ENCODE data around the gene ELSPBP1. TPM values are rescaled to one million over a fixed set of nuclear protein-coding genes. Genes with fewer than 3 reads are reported as not detected.

The ELSPBP1 gene
- total and polyA plus RNA-seq, 4 donors, result not detected

- no peak for TF ChIP-seq ATF3 (IDR thresholded peaks at IDR 0.05)
- TF ChIP-seq ZBTB33 (IDR thresholded peaks at IDR 0.05), result no peak
- no peak for TF ChIP-seq NR2F2 (IDR thresholded peaks at IDR 0.05)
- no peak for TF ChIP-seq RAD21 (IDR thresholded peaks at IDR 0.05)
- no peak for TF ChIP-seq FOXA2 (IDR thresholded peaks at IDR 0.05)
- no peak overlapping the region for H3K4me3 ChIP-seq (ENCODE audit: low read depth in 1 of 3, low read length in 3 of 3)
- 74% methylated on average over 6 of the region's 6 CpGs for WGBS
- no peaks in the 10 kb centered on the region for H3K36me3 ChIP-seq (ENCODE audit: control insufficient read depth in 4 of 4, insufficient read depth in 3 of 4, low read depth in 1 of 4, low read length in 3 of 4)
- H3K27me3 ChIP-seq (ENCODE audit: control insufficient read depth in 4 of 4, insufficient read depth in 4 of 4, low read length in 3 of 4), result peaks cover 0 to 2% (median 0%) of the 10 kb centered on the region in 4 donors
- DNase-seq (ENCODE audit: low spot score), result no peak
- no peak overlapping the region for H3K9ac ChIP-seq (ENCODE audit: low read depth in 1 of 2, low read length in 2 of 2)
- H3K4me1 ChIP-seq (ENCODE audit: control insufficient read depth in 4 of 4, insufficient read depth in 4 of 4, low read length in 3 of 4), result no peaks in the 10 kb centered on the region
- no peak overlapping the region for H3K27ac ChIP-seq (ENCODE audit: low read depth in 1 of 2, low read length in 2 of 2)
- H3K9me3 ChIP-seq (ENCODE audit: control insufficient read depth in 4 of 4, low read length in 3 of 4), result peaks cover 0 to 9% (median 0%) of the 10 kb centered on the region in 4 donors
Observed at GRCh38 chr19:48004236-48004635, 9.8 kb downstream of the ELSPBP1 start.

GRCh38 chr19:48006762-48007161, 12.3 kb downstream of the ELSPBP1 start:
- Histone ChIP-seq H3K36me3 (ENCODE audit: control insufficient read depth in 4 of 4, insufficient read depth in 3 of 4, low read depth in 1 of 4, low read length in 3 of 4) (no peaks in the 10 kb centered on the region), H3K27me3 (ENCODE audit: control insufficient read depth in 4 of 4, insufficient read depth in 4 of 4, low read length in 3 of 4) (peaks cover 0 to 3% (median 1%) of the 10 kb centered on the region in 4 donors), H3K9me3 (ENCODE audit: control insufficient read depth in 4 of 4, low read length in 3 of 4) (peaks cover 0 to 9% (median 0%) of the 10 kb centered on the region in 4 donors), H3K9ac (ENCODE audit: low read depth in 1 of 2, low read length in 2 of 2) (no peak overlapping the region), H3K4me3 (ENCODE audit: low read depth in 1 of 3, low read length in 3 of 3) (no peak overlapping the region), H3K4me1 (ENCODE audit: control insufficient read depth in 4 of 4, insufficient read depth in 4 of 4, low read length in 3 of 4) (no peaks in the 10 kb centered on the region), H3K27ac (ENCODE audit: low read depth in 1 of 2, low read length in 2 of 2) (no peak overlapping the region)
- DNase-seq (ENCODE audit: low spot score), result no peak
- TF ChIP-seq REST (IDR thresholded peaks at IDR 0.05), result no peak
- TF ChIP-seq CTCF (IDR thresholded peaks at IDR 0.05; ENCODE audit: low read depth, low read length, missing input control), result no peak
- WGBS, result 65% methylated on average over 6 of the region's 6 CpGs

GRCh38 chr19:48010932-48011758, 16.7 kb downstream of the ELSPBP1 start:
- Histone ChIP-seq H3K4me3 (ENCODE audit: low read depth in 1 of 3, low read length in 3 of 3) (no peak overlapping the region), H3K27me3 (ENCODE audit: control insufficient read depth in 4 of 4, insufficient read depth in 4 of 4, low read length in 3 of 4) (peaks cover 0 to 8% (median 0%) of the 10 kb centered on the region in 4 donors), H3K36me3 (ENCODE audit: control insufficient read depth in 4 of 4, insufficient read depth in 3 of 4, low read depth in 1 of 4, low read length in 3 of 4) (no peaks in the 10 kb centered on the region), H3K27ac (ENCODE audit: low read depth in 1 of 2, low read length in 2 of 2) (no peak overlapping the region), H3K4me1 (ENCODE audit: control insufficient read depth in 4 of 4, insufficient read depth in 4 of 4, low read length in 3 of 4) (no peaks in the 10 kb centered on the region), H3K9me3 (ENCODE audit: control insufficient read depth in 4 of 4, low read length in 3 of 4) (peaks cover 0 to 9% (median 0%) of the 10 kb centered on the region in 4 donors), H3K9ac (ENCODE audit: low read depth in 1 of 2, low read length in 2 of 2) (no peak overlapping the region)
- DNase-seq (ENCODE audit: low spot score), result no peak
- 79% methylated on average over 11 of the region's 11 CpGs for WGBS
- TF ChIP-seq HNF4A (conservative IDR thresholded peaks at IDR 0.05) (no peak), RAD21 (IDR thresholded peaks at IDR 0.05) (no peak), RXRA (IDR thresholded peaks at IDR 0.05) (no peak), REST (IDR thresholded peaks at IDR 0.05) (no peak), EGR1 (IDR thresholded peaks at IDR 0.05; ENCODE audit: low read depth in 2 of 2) (no peak), CTCF (IDR thresholded peaks at IDR 0.05; ENCODE audit: low read depth, low read length, missing input control) (no peak), TAF1 (conservative IDR thresholded peaks at IDR 0.05) (no peak)
